SK-N-SH (cell line): ENCODE measurements around the gene CHD1. TPM values are rescaled to one million over a fixed set of nuclear protein-coding genes. Genes with fewer than 3 reads are reported as not detected.

Source experiments
- CTCF ChIA-PET: fragments of 300-600, 350-600 bp; formaldehyde crosslinking; extraction: SDS; loops from one replicate; lab custom pipeline; 2021; lab: Yijun Ruan, JAX
- POLR2A ChIA-PET: fragments of 350-600 bp; sonication (Branson Sonifier 250); formaldehyde crosslinking; extraction: SDS; loops from one replicate; lab custom pipeline; 2020; ENCODE audit warnings: antibody characterized with exemption, inconsistent platforms; lab: Yijun Ruan, JAX
- DNase-seq: peaks from one replicate; pipeline ENCODE4 v3.0.0; 2012
- H2AFZ ChIP-seq: fragments of 200-600 bp; sonication (generic); 2 replicates; pipeline ENCODE4 v1.8.1; 2016; ENCODE audit warnings: antibody characterized with exemption, mild to moderate bottlenecking, low read depth
- H3F3A ChIP-seq: fragments of 200-600 bp; sonication (generic); replicated peaks from 2 replicates; pipeline ENCODE3; 2016; ENCODE audit warnings: antibody characterized with exemption, mild to moderate bottlenecking; ENCODE audit not compliant: insufficient read depth
- H3K27ac ChIP-seq, 2 experiments: fragments of 200-500 bp in 1 of 2; fragments of 200-600 bp in 1 of 2; sonication (Bioruptor generic) in 1 of 2; sonication (generic), shearing (Covaris generic) in 1 of 2; 2 replicates each; pipeline versions ENCODE4 v1.5.1 to v1.6.1; 2014 to 2016; ENCODE audit warnings: low read depth in 2 of 2, inconsistent platforms in 1 of 2, low read length in 1 of 2, mild to moderate bottlenecking in 1 of 2, mixed read lengths in 1 of 2
- H3K27me3 ChIP-seq: fragments of 200-600 bp; sonication (generic), shearing (Covaris generic); 2 replicates; pipeline ENCODE4 v1.6.1; 2016; ENCODE audit warnings: mixed run types; ENCODE audit not compliant: insufficient read depth
- H3K36me3 ChIP-seq, 2 experiments: fragments of 200-500 bp in 1 of 2; fragments of 200-600 bp in 1 of 2; sonication (Bioruptor generic) in 1 of 2; sonication (generic) in 1 of 2; replicated peaks in 1 of 2; 2 replicates each; pipeline versions ENCODE3 to v1.5.1; 2014 to 2016; ENCODE audit warnings: low read length in 1 of 2, mild to moderate bottlenecking in 1 of 2; ENCODE audit not compliant: insufficient read depth in 2 of 2, control insufficient read depth in 1 of 2
- H3K4me1 ChIP-seq, 2 experiments: fragments of 200-500 bp in 1 of 2; fragments of 200-600 bp in 1 of 2; sonication (Bioruptor generic) in 1 of 2; sonication (generic), shearing (Covaris generic) in 1 of 2; 2 replicates each; pipeline versions ENCODE4 v1.5.1 to v1.6.1; 2014 to 2016; ENCODE audit warnings: low read depth in 1 of 2, low read length in 1 of 2, mixed run types in 1 of 2; ENCODE audit not compliant: insufficient read depth in 2 of 2, control insufficient read depth in 1 of 2
- H3K4me2 ChIP-seq: fragments of 200-600 bp; sonication (generic), shearing (Covaris generic); 2 replicates; pipeline ENCODE4 v1.6.1; 2017; ENCODE audit warnings: mixed run types
- H3K4me3 ChIP-seq, 2 experiments: fragments of 200-500 bp in 1 of 2; fragments of 200-600 bp in 1 of 2; sonication (Bioruptor generic) in 1 of 2; sonication (generic), shearing (Covaris generic) in 1 of 2; 2 replicates each; pipeline versions ENCODE4 v1.5.1 to v1.8.1; 2014 to 2016; ENCODE audit warnings: low read depth in 2 of 2, inconsistent platforms in 1 of 2, low read length in 1 of 2, mild to moderate bottlenecking in 1 of 2, mixed read lengths in 1 of 2, moderate library complexity in 1 of 2
- H3K79me2 ChIP-seq: fragments of 200-600 bp; sonication (generic); 2 replicates; pipeline ENCODE4 v1.8.1; 2017; ENCODE audit warnings: mild to moderate bottlenecking; ENCODE audit not compliant: insufficient read depth
- H3K9ac ChIP-seq: fragments of 200-600 bp; sonication (generic); 2 replicates; pipeline ENCODE4 v1.6.1; 2017; ENCODE audit warnings: mixed run types
- H3K9me2 ChIP-seq: fragments of 200-600 bp; sonication (generic); 2 replicates; pipeline ENCODE4 v1.6.1; 2017; ENCODE audit warnings: mixed run types
- H3K9me3 ChIP-seq: fragments of 200-600 bp; sonication (generic); 2 replicates; pipeline ENCODE4 v1.6.1; 2017; ENCODE audit warnings: mixed run types, mild to moderate bottlenecking, moderate library complexity
- H4K20me1 ChIP-seq: fragments of 200-600 bp; sonication (generic); 2 replicates; pipeline ENCODE4 v1.6.1; 2017; ENCODE audit warnings: mild to moderate bottlenecking, mixed run types; ENCODE audit not compliant: insufficient read depth
- CHD2 ChIP-seq: fragments of 150-350 bp; IDR thresholded peaks from 2 replicates; pipeline ENCODE4 v1.6.1; 2018; ENCODE audit warnings: low read length; ENCODE audit not compliant: partially characterized antibody
- ELF1 ChIP-seq: IDR thresholded peaks from 2 replicates; pipeline ENCODE4 v1.4.0; 2012
- EZH2phosphoT487 ChIP-seq: fragments of 200-600 bp; sonication (generic); IDR thresholded peaks from 2 replicates; pipeline ENCODE4 v1.6.1; 2017; ENCODE audit warnings: low read depth, mixed run types, mild to moderate bottlenecking, antibody characterized with exemption, moderate library complexity, borderline replicate concordance
- GABPA ChIP-seq: IDR thresholded peaks from 2 replicates; pipeline ENCODE4 v1.4.0; 2012; ENCODE audit warnings: low read depth, mild to moderate bottlenecking
- POLR2AphosphoS5 ChIP-seq: IDR thresholded peaks from 2 replicates; pipeline ENCODE4 v1.6.1; 2012; ENCODE audit warnings: low read depth, low read length
- RFX5 ChIP-seq: IDR thresholded peaks from 2 replicates; pipeline ENCODE4 v1.6.1; 2012; ENCODE audit warnings: mild to moderate bottlenecking, improper control_type of control experiment, low read length
- RXRA ChIP-seq: IDR thresholded peaks from 2 replicates; pipeline ENCODE4 v1.4.0; 2012; ENCODE audit warnings: low read depth, mild to moderate bottlenecking, borderline replicate concordance
- WGBS: methylation state at CpG from one replicate; pipeline ENCODE4 v1.1.6; 2017; ENCODE audit warnings: low lambda C conversion rate; 5-methylcytosine and 5-hydroxymethylcytosine counted together
- polyA plus RNA-seq, 3 experiments: library from polyadenylated mRNA; depleted of rRNA; stranded (reverse); fragments of >200 nt; gene quantifications; 2 replicates each; pipeline ENCODE4 v1.2.3, GENCODE V29; 2012

Gene CHD1
- polyA plus RNA-seq, 1 of the 3 experiments (the other 2 are of a cell fraction): 12.4 TPM

DNA sequence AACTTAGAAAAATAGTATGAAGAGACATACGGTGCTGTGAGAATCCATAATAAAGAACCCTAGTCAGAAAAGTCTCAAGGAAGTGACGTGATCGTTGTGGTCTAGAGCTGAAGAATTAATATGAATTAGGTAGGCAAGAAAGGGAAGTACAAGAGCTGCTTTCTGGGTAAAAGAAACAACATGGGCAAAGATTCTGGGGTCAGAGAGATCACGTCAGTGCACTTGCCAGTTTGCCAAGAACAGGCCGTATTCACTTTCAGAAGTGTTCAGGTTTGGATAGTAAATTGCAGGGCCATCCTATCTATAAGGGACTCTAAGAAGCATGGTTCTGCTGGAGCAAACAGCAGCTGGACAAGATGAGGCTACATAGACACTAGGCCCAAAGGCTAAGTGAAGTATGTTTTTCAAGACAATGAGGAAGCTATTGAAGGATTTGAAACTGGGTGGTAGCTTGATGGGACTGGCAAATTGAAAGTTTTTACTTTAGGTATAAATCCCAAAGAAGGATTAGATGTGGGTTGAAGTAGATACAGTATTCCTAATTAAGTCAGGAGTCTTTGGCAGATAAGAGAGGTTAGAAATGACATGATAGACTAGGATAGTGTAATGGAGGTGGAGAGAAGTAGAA lies 4.8 kb upstream of the CHD1 start (continued):
- TF ChIP-seq EZH2phosphoT487 (no peak), ELF1 (no peak), RXRA (no peak)

DNA sequence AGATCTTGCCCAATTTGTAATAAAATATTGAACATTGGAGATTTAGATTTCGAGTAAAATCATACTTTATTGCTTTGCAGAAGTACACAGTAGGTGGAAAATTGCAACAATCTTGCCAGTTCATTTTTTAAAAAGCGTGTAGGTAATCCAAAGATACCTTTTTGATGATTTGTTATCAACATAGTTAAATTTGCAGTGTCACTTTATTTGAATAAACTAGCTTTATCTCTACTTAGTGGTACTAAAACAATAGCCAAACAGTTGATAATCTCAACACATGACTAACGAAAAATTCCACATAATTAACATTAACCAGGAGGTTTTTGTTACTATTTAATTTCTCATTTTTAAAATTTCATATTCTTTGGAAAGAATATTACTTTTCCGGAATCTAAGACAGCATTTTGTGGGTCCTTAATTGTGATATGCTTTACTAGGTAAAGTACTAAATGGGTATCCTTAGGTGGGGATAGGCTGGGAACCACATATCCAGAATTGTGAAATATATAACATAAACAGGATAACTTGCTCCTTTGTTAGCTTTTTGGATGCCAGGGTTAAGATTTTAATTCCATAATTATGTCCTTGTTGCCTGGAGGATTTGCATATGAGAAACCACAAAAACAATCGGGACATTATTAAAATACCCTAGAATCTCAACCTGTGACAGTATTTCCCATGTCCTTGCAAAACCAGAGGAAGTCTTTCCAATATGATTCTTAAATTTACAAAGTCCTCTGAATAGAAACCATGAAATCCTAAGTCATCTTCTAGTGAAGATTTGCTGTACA lies 2.4 kb upstream of the CHD1 start:
- no peak overlapping the region for H3K4me3 ChIP-seq
- no peaks in the 10 kb centered on the region for H3K9me3 ChIP-seq
- peaks cover 6 to 7% of the 10 kb centered on the region in 2 experiments; a peak in 2 of 4 replicates for H3K4me1 ChIP-seq
- H3K9me2 ChIP-seq: no peaks in the 10 kb centered on the region
- ChIA-PET POLR2A (no interaction called here), CTCF (interaction anchor here (1.0 kb wide), 1 partner anchor 9 kb away, joined by 3 read pairs; no protein-coding TSS in a partner anchor)
- no peaks in the 10 kb centered on the region for H3K27me3 ChIP-seq
- H3K27ac ChIP-seq: no peak overlapping the region
- H3K36me3 ChIP-seq: peaks cover 3 to 11% of the 10 kb centered on the region in 2 experiments
- H4K20me1 ChIP-seq: peaks cover 33% of the 10 kb centered on the region; the same call in 1 of the 2 replicates
- H3F3A ChIP-seq: peaks cover 18% of the 10 kb centered on the region
- peaks cover 47% of the 10 kb centered on the region for H3K79me2 ChIP-seq
- H2AFZ ChIP-seq: no peak overlapping the region
- 91% methylated on average over 5 of the region's 5 CpGs for WGBS
- H3K9ac ChIP-seq: no peak overlapping the region
- TF ChIP-seq GABPA: no peak
- TF ChIP-seq POLR2AphosphoS5: no peak
- TF ChIP-seq, all 33 proteins: peak for 0
- 0 out of 2 replicates have a peak overlapping the region, but pooled peaks have one; percentile 95 for H3K4me2 ChIP-seq
- DNase-seq: no peak

DNA sequence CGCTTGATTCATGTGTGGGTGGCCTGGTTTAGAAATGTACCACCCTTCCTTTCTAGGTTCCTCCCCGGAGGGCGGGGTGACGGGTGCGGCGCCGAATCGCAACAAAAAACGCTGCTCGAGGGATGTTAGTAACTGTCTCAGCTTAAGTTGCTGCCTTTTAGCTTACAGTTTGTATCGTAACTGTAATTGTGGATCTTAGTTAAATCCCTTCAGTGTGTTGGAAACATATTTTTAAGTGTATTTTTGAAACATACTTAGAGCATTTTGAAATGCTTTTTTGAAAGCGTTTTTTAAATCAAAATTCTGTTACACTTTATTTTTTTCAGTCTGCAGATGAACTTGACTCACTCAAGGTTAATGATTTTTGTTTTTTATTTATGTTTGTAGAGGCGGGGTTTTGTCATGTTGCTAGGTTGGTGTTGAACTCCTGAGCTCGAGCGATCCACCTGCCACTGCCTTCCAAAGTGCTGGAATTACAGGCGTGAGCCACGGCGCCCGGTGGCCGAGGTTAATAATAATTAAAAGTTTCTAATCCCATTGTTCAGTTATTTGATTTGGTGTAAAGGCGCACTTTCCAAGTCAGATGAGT lies 997 bp upstream of the CHD1 start:
- peaks cover 18% of the 10 kb centered on the region for H3F3A ChIP-seq
- H3K4me1 ChIP-seq: peaks cover 7 to 12% of the 10 kb centered on the region in 2 experiments; a peak in 2 of 4 replicates
- CTCF ChIA-PET: interaction anchor here (1.0 to 1.4 kb wide), 4 partner anchors 11 to 159 kb away, joined by 3 to 5 read pairs (median 4); no protein-coding TSS in a partner anchor
- H4K20me1 ChIP-seq: peaks cover 35% of the 10 kb centered on the region; the same call in 1 of the 2 replicates
- H2AFZ ChIP-seq: no peak overlapping the region
- peaks cover 17 to 20% of the 10 kb centered on the region in 2 experiments for H3K36me3 ChIP-seq
- peak overlapping the region; percentile 95 for H3K4me2 ChIP-seq
- H3K4me3 ChIP-seq: peak overlapping the region; percentile 96 to 98
- no peak for TF ChIP-seq EZH2phosphoT487
- TF ChIP-seq RFX5: 0 out of 2 replicates have a peak, but pooled peaks have one; percentile 0
- TF ChIP-seq CHD2: peak; percentile 41
- TF ChIP-seq, all 33 proteins: peak for 2
- DNase-seq: no peak
- Histone ChIP-seq H3K27ac (peak overlapping the region; percentile 98 to 100), H3K79me2 (peaks cover 61% of the 10 kb centered on the region), H3K9ac (peak overlapping the region; percentile 99), H3K9me2 (no peaks in the 10 kb centered on the region), H3K9me3 (no peaks in the 10 kb centered on the region), H3K27me3 (no peaks in the 10 kb centered on the region)
- 6% methylated on average over 21 of the region's 21 CpGs for WGBS
- POLR2A ChIA-PET: no interaction called here
